COLO829 (cell line): ENCODE data around the gene MCM5.

Experiments
- DNase-seq: peaks from one replicate; pipeline ENCODE4 v3.0.0; 2012; ENCODE audit warnings: low spot score

The MCM5 gene

DNA sequence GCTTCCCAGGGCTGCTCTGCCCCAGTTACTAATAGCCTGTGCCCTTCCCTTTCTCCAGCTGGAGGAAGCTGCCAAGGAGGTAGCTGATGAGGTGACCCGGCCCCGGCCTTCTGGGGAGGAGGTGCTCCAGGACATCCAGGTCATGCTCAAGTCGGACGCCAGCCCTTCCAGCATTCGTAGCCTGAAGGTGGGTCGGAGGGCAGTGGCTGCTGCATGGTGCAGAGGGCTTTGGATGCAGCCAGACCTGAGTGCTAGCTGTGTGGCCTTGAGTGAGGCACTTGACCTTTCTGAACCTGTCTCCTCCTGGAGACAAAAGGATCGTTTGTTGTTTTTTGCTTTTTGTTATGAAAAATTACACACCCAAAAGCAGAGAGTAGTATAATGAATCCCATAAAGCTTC, 3.4 kb downstream of the MCM5 start:
- DNase-seq, result no peak

DNA sequence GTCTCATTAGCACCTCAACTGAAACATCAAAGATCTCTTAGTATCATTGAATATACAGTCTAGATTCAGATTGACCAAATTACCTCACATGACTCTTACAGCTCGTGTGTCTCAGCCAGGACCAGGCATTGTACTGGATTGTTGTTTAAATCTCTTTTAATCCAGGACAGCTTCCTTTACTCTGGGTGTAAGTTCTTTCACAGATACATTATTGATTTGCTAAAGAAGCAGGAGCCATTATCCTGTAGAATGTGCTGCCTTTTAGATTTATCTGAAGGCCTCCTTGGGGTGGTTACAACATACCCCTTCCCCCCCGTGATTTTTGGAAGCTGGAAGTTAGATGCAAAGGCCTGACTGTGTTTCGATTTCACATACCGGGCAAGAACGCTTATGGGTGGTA, 4.2 kb downstream of the MCM5 start:
- DNase-seq, result no peak

DNA sequence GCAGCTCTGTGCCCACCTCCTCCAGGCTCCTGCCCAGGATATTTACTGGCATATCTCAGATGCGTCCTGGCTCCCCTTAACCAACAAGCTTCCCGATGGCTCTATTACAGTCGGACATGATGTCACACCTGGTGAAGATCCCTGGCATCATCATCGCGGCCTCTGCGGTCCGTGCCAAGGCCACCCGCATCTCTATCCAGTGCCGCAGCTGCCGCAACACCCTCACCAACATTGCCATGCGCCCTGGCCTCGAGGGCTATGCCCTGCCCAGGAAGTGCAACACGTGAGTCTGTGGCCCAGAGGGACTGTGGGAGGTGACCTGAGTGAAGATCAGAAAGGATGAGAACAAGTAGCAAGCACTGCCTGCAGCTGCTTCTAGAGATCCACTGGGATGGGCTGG, 6.5 kb downstream of the MCM5 start:
- no peak for DNase-seq

DNA sequence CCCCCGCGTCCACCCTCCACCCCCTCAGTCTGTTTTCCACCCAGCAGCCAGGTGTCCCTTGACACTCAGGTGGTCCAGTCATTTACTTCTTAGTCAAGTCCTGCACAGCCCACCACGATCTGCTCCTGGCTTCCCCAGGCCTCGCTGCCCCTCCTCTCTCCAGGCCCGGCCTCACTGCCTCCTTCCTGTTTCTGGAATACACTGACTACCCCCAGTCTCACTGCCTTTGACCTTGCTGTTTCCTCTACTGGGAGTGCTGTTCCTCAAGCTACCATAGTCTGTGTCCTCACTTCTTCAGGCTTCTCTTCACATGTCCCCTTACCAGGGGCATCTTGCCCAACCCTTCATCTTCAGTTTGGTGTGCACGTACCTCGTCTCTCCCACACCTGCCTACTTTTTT, 7.4 kb downstream of the MCM5 start:
- DNase-seq, result no peak

DNA sequence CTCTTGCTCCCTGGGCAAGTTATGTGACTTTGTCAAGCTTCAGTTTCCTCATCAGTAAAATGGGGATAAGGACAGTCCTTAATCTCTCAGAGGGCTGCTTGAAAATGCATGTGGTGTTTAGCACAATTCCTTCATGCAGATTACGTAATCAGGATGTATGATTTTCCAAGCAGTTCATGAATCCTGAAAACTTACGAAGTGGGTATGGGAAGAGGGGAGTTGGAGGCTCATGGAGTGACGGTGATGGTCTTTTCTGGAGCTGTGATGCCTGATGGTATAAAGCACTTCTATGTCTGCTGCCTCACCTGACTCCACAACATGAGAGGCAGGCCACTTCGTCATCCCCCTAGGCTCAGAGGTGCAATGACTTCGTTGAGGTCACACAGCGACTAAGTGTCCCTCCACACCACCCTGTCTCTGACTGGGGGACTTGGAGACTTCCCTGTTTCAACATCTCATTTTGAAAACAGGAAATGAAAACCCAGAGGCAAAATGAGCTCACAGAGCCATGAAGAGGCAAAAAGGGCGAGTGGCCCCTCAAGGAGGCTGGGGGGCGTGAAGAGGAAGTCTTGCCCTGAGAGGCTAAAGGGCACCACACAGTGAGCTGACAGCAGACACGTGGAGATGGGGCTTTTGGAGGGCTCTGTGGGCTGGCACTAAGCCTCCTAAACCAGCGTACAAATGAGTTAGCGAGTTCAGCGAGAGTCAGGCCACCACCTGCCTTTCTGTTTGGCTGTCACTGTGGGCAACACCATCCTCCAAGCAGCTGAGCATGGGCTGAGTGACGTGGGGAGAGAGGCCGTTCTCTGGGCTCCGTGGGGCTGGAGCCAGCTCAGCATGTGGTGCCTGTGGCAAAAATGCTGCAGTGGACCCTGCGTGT, 10.1 kb downstream of the MCM5 start:
- no peak for DNase-seq

DNA sequence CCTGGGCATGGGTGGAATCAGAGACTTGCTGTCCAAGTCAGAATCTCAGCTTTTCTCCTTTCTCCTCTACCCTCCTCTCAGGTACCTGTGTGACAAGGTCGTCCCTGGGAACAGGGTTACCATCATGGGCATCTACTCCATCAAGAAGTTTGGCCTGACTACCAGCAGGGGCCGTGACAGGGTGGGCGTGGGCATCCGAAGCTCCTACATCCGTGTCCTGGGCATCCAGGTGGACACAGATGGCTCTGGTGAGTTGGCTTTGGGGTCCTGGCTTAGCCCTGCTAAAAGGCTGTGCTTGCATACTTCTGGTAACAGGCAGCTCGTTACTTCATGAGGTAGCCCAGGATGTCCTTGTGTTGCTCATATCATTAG, 10.7 kb downstream of the MCM5 start:
- no peak for DNase-seq

DNA sequence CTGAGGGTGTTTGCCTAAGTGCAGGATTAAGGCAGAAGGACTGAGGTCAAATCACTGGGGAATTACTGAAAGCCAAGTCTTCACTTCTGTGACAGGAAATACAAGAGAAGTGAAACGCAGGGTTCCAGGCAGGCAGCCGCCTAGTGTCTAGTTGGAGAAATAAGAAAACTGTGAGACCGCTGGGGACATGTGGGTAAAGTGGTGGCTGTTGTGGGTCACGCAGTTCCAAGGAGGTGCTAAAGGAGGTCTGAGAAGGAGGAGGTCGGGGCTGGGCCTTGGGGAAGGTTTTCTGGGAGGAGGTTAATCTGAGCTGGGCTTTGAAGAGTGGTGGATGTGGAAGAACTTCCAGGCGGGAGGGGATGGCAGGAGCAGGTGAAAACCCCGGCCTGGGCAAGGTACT, 11.2 kb downstream of the MCM5 start:
- no peak for DNase-seq

DNA sequence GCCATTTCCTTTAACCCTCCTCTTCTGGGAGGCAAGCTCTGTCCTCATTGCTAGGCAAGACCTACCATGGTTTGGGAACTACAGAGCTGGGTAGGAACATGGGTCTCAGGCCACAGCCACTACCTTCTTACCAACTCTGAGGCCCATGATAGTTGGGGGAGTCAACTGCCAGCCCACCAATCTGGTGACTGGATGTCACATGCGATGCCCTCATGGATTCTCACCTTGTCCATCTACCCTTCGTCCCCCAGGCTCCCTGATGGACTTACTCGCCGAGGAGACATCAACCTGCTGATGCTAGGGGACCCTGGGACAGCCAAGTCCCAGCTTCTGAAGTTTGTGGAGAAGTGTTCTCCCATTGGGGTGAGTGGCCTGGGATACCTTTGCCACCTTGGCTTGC, 13.7 kb downstream of the MCM5 start:
- DNase-seq, result no peak

DNA sequence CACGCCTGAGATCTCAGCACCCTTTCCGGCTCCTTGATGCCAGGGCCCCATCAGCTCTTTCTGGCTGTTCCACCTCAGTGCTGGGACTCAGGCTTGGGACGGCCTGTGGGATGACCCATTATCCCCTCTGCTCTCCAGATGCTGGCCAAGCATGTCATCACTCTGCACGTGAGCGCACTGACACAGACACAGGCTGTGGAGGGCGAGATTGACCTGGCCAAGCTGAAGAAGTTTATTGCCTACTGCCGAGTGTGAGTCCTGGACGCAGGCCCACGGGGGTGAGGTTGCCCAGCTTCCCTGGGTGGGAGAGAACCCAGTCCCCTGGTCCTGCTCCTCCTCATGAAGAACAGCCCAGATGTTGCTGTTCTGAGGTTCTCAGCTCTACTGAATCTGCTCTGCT, 17.7 kb downstream of the MCM5 start:
- DNase-seq, result no peak

DNA sequence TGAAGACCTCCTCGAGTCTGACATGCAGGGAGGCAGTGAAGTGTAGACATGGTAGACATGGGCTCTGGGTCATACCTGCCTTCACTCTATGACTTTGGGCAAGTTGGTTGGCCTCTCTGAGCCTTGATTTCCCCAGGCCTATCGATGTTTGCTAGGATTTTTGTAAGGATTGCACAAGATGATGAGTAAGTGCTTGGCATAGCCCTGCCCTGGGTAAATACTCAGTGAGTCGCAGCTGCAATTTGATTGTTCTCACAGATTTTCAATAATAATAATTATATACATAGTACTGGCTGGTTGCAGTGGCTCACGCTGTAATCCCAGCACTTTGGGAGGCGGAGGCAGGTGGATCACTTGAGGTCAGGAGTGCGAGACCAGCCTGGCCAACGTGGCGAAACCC, 18.1 kb downstream of the MCM5 start:
- no peak for DNase-seq

DNA sequence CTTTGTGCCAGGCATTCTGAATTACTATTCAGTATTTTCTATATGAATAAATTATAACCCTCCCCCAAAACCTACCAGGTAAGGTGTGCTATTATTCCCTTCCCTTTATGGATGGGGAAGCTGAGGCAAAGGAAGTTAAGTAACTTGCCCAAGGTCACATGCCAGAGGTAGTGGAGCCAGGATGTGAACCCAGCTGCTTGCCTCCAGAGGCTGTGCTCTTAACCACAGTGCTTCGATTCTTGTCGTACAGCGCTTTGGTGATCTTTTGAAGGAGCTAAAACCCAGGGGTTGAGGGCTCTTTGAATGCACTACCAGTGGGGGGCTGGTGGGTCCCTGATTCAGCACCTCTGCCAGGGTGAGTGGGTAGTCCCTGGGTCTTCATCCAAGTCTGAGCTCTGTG, 18.8 kb downstream of the MCM5 start:
- no peak for DNase-seq

DNA sequence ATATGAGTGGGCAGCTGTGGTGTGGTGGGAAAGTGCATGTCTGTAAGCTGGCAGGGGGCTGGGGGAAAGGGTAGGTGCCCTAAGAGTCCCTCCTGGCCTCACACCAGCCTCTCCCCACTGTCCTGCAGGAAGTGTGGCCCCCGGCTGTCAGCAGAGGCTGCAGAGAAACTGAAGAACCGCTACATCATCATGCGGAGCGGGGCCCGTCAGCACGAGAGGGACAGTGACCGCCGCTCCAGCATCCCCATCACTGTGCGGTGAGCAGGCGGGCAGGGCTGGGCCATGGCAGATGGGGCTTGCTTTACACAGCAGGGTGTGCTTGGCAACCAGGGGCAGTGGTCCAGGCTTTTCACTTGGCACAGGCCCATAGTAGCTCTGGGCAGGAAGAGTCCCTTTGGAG, 19.8 kb downstream of the MCM5 start:
- DNase-seq, result no peak

DNA sequence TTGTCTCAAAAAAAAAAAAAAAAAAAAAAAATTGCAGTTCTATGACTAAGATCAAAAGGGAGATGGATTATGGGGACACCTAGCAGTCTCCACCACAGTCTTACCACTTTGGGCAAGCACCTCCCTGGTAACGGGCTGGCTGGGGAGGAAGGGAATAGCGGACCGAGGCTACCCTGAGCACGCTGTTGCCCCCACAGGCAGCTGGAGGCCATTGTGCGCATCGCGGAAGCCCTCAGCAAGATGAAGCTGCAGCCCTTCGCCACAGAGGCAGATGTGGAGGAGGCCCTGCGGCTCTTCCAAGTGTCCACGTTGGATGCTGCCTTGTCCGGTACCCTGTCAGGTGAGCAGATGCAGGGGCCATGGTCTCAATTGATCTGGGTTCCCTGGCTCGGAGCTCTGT, 21.2 kb downstream of the MCM5 start:
- no peak for DNase-seq

DNA sequence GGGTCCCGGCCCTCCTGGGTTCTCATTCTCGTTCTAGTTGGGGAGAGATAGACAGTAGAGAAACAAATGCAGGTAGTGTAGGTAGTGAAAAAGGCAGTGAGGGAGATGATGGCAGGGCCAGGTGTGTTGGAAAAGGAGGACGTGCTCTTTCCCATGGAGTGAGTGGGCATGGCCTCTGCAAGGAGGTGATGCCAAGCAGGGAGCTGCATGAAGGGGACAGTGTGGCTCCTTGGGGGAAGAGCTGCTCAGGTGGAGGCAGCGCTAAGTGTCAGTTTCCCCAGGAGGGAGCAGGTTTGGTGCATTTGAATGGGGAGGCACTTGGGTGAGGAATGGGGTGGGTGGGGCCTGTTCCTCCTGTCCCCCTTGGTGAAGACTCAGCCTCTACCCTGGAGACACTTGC, 22.2 kb downstream of the MCM5 start:
- no peak for DNase-seq

DNA sequence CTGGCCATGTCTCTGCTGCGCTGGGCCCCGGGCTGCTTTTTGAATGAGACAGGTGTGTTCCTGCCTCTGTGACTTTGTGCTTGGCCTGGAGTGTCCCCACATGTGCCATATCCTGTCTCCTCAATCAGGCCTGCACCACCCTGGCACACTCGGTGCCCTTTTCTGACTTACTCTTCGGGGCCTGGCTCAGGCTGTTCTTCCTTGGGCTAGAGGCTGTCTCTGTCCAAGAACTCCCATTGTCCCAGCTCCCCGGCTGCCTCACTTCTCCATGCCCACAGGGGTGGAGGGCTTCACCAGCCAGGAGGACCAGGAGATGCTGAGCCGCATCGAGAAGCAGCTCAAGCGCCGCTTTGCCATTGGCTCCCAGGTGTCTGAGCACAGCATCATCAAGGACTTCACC, 23.0 kb downstream of the MCM5 start:
- no peak for DNase-seq

DNA sequence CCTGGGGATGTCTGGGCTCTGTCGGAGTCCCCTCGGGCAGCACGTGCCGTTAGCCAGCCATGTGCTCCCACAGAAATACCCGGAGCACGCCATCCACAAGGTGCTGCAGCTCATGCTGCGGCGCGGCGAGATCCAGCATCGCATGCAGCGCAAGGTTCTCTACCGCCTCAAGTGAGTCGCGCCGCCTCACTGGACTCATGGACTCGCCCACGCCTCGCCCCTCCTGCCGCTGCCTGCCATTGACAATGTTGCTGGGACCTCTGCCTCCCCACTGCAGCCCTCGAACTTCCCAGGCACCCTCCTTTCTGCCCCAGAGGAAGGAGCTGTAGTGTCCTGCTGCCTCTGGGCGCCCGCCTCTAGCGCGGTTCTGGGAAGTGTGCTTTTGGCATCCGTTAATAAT, 24.1 kb downstream of the MCM5 start:
- no peak for DNase-seq

DNA sequence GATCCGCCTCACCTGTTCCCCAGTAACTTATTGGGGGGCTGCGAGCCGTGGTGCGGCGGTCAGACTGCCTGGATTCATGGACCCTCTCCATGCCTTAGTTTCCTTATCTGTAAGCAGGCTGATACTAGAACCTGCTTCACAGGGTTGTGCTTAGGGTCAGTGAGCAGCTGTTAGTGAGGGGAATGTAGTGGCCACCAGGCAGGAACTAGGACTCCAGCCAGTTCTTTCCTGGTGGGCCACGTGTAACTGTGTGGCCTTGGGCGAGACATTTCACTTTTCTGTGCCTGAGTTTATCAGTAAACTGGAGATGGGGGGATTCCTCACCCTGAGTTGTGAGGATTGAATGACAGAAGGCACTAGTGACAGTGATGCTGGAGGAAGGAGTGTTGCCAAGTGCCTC, 24.8 kb downstream of the MCM5 start:
- no peak for DNase-seq

DNA sequence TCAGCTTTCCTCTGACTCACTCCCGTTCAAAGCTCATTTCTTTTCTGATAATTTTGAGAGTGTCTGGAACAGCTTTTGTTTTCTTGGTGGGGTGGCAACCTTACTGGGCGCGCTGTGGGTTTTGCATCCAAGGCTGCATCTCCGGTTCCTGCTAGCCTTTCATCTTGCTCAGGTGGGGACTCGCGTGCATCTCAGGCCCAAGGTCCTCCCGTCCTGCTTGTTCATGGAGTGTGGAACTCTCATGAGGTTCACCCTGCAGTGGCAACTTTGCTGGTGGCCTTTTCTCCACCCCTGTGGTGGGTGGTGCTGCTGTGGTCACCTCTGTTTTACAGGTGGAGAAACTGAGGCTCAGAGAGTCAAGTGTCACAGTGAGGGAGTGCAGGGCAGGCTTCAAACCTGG, 25.6 kb downstream of the MCM5 start:
- DNase-seq, result no peak

DNA sequence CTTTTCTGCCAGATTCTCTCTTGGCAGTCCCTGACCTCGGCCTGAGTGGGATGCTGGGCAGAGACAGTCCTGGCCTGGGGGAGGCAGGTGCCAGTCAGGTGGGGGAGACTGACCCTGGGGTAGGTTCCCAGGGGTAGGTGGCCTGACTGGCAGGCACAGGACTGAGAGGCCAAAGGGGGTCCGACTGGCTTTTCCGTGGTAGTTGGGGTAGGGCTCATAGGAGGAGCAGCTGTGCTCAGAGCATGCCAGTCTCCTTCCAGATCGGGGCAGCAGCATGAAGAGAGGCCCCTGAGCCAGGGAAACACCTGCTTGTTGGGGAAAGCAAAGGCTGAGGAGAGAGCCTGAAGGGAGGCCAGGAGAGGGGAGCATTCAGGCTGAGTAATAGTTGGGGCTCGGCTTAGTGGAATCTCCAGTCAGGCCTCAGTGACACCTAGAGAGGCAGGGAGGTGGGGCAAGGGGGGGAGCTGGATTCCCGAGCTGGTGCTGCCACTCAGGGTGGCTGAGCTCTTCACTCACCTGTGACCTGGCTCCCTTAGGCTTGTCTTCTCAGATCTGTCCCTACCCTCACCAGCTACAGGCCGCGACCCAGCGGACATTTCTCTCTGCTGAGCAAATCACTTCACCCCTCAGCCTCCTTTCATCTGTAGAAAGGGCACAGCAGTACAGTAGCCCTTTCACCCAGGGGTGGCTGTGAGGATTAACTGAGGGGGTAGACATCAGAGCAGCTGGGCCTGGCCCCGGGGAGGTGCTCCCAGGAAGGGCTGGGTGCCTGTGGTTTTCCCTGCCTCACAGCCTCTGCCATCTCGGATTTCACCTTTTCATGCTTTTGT, 26.2 kb downstream of the MCM5 start:
- no peak for DNase-seq

DNA sequence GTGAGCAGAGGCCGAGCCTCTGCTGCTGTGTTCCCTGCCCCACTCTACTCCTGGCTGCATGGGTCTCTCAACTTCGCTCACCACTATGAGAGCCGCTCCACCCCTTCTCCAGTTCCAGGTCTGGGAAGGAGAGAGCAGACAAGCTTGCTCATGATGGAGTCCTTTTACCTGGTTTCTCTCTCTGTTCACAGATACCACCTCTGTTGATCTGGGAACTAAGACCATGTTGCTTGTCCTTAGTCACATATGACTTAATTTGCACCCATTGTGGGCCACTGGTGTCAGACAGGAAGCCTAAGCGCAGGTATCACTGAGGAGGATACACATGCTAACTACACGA, 26.8 kb downstream of the MCM5 start:
- DNase-seq, result no peak

DNA sequence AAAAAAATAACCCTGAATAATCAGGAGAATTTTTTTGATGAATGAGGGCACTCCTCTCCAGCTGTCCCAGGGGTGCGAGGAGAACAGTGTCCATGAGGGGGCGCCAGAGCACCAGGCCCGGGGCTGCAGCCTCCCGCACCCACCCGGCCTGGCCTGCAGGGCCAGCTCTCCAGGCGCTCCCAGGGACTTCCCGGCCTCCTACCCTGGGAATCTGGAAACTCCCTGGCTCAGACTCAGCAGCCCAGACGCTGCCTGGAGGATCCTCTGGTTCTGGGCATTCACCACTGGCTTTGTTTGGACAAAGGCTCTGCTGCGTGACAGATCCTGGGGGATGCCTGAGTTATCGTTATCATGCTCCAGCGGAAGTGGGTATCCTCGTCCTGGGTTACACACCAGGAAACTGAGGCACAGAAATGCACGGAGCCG, 31.0 kb downstream of the MCM5 start:
- DNase-seq, result peak; percentile 89

DNA sequence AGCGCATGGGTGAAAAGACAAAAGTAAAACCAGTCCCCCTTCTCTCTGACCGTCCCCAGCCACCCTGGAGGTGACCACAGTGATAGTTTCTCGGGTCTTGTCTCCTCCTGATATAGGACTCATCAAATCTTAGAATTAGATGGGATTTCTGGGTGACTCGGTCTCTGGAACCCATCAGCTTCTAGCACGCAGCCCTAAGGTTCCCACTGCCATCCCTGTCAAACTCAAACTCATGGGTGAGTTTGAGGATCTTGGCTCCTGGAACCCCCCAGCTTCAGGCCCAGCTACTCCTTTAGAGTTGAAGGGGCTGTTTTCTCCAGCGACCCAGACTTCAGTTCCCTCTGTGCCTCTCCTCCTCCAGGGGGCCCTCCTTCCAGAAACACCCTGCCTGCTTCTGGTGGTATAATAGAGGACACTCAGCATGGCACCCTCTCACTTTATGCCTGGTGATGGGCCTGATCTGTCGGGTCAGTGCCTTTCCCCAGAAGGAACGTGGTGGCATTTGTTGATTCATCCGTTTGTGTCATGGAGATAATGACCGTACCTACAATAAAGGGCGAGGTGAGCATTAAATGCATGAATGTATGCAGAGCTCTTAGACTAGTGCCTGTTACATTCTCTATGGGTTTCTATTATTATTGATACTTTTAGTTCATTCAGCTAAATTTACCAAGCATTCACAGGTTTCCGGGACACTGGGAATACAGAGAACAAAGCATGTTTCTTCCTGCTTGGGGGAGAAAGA, 31.7 kb downstream of the MCM5 start:
- no peak for DNase-seq
